DND-41 (cell line): ENCODE data around the gene YPEL5.

ENCODE experiments used
- ATAC-seq: fragments of 200-7000 bp; cut with Tn5 transposase; 3 replicates; pipeline ENCODE4 v1.9.1; 2021; ENCODE audit warnings: low read depth; ENCODE audit not compliant: insufficient read depth
- DNase-seq: peaks from one replicate; pipeline ENCODE4 v3.0.0-alpha.2; 2020
- H2AFZ ChIP-seq: 2 replicates; pipeline ENCODE4 v1.6.0; 2012; ENCODE audit warnings: low read depth, low read length
- H3K27ac ChIP-seq: 2 replicates; pipeline ENCODE4 v1.5.1; 2012; ENCODE audit warnings: low read length, inconsistent platforms
- H3K27me3 ChIP-seq: fragments of 200-600 bp; sonication (generic); 2 replicates; pipeline ENCODE4 v1.6.0; 2012; ENCODE audit warnings: low read length, mild to moderate bottlenecking, inconsistent platforms; ENCODE audit not compliant: insufficient read depth, poor library complexity
- H3K36me3 ChIP-seq: 2 replicates; pipeline ENCODE4 v1.5.1; 2012; ENCODE audit warnings: low read length, inconsistent platforms; ENCODE audit not compliant: insufficient read depth
- H3K4me1 ChIP-seq: 2 replicates; pipeline ENCODE4 v1.5.1; 2012; ENCODE audit warnings: mild to moderate bottlenecking, low read length; ENCODE audit not compliant: insufficient read depth
- H3K4me2 ChIP-seq: 2 replicates; pipeline ENCODE4 v1.6.0; 2012; ENCODE audit warnings: mild to moderate bottlenecking, moderate library complexity, low read length, inconsistent platforms; ENCODE audit not compliant: insufficient read depth
- H3K4me3 ChIP-seq, 2 experiments: fragments of 200-600 bp in 1 of 2; shearing (Covaris generic) in 1 of 2; 2 replicates each; pipeline ENCODE4 v1.5.1; 2012 to 2016; ENCODE audit warnings: inconsistent platforms in 2 of 2, low read length in 2 of 2, mild to moderate bottlenecking in 2 of 2, low read depth in 1 of 2, moderate library complexity in 1 of 2
- H3K79me2 ChIP-seq: 2 replicates; pipeline ENCODE4 v1.6.0; 2012; ENCODE audit warnings: low read length, inconsistent platforms; ENCODE audit not compliant: insufficient read depth
- H3K9ac ChIP-seq: 2 replicates; pipeline ENCODE4 v1.6.0; 2012; ENCODE audit warnings: low read depth, mild to moderate bottlenecking, inconsistent platforms, low read length, moderate library complexity
- H3K9me3 ChIP-seq: 2 replicates; pipeline ENCODE4 v1.5.1; 2012; ENCODE audit warnings: low read length, moderate library complexity, mild to moderate bottlenecking, inconsistent platforms; ENCODE audit not compliant: insufficient read depth, severe bottlenecking
- H4K20me1 ChIP-seq: 2 replicates; pipeline ENCODE4 v1.6.0; 2012; ENCODE audit warnings: low read length; ENCODE audit not compliant: insufficient read depth
- CTCF ChIP-seq: IDR thresholded peaks from 2 replicates; pipeline ENCODE4 v1.5.1; 2012; ENCODE audit warnings: borderline replicate concordance, low read length, moderate library complexity, mild to moderate bottlenecking; ENCODE audit not compliant: poor library complexity, severe bottlenecking; ENCODE audit errors: extremely low read depth
- EZH2 ChIP-seq: IDR thresholded peaks from 3 replicates; pipeline ENCODE4 v1.6.1; 2012; ENCODE audit warnings: borderline replicate concordance, low read depth, mild to moderate bottlenecking, moderate library complexity, low read length, inconsistent platforms; ENCODE audit not compliant: severe bottlenecking

YPEL5 gene

DNA sequence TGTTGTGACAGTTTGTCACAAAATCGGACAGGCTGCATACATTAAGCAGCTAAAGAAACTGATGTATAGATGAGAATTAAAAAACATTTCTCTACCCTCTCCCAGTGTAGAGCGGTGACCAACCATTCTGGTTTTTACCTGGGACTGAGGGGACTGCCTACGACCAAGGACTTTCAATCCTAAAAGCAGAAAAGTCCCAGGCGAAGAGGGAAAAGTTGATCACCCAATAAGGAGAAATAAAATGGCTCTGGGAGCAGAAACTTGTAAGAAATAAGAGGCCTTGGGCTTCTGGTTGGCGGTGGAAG, 30.9 kb upstream of the YPEL5 start:
- Histone ChIP-seq H3K9me3 (no peaks in the 10 kb centered on the region), H3K79me2 (no peaks in the 10 kb centered on the region), H4K20me1 (no peaks in the 10 kb centered on the region), H3K4me2 (no peak overlapping the region), H3K36me3 (no peaks in the 10 kb centered on the region), H3K4me3 (no peak overlapping the region), H3K9ac (no peak overlapping the region), H2AFZ (no peak overlapping the region), H3K27me3 (peaks cover 2% of the 10 kb centered on the region), H3K27ac (no peak overlapping the region), H3K4me1 (no peaks in the 10 kb centered on the region)
- TF ChIP-seq EZH2 (no peak), CTCF (no peak)
- DNase-seq, result no peak
- ATAC-seq, result 0 out of 3 replicates have a peak, but pooled peaks have one; percentile 19

GRCh38 chr2:30122362-30122761, 24.4 kb upstream of the YPEL5 start:
- TF ChIP-seq EZH2 (no peak), CTCF (no peak)
- no peaks in the 10 kb centered on the region for H3K9me3 ChIP-seq
- no peak overlapping the region for H2AFZ ChIP-seq
- no peak overlapping the region for H3K9ac ChIP-seq
- H3K27ac ChIP-seq, result no peak overlapping the region
- no peaks in the 10 kb centered on the region for H3K4me1 ChIP-seq
- no peak overlapping the region for H3K4me3 ChIP-seq
- peaks cover 7% of the 10 kb centered on the region for H3K27me3 ChIP-seq
- no peaks in the 10 kb centered on the region for H3K36me3 ChIP-seq
- DNase-seq, result no peak
- H3K4me2 ChIP-seq, result no peak overlapping the region
- no peaks in the 10 kb centered on the region for H3K79me2 ChIP-seq
- no peaks in the 10 kb centered on the region for H4K20me1 ChIP-seq
- no peak for ATAC-seq

DNA sequence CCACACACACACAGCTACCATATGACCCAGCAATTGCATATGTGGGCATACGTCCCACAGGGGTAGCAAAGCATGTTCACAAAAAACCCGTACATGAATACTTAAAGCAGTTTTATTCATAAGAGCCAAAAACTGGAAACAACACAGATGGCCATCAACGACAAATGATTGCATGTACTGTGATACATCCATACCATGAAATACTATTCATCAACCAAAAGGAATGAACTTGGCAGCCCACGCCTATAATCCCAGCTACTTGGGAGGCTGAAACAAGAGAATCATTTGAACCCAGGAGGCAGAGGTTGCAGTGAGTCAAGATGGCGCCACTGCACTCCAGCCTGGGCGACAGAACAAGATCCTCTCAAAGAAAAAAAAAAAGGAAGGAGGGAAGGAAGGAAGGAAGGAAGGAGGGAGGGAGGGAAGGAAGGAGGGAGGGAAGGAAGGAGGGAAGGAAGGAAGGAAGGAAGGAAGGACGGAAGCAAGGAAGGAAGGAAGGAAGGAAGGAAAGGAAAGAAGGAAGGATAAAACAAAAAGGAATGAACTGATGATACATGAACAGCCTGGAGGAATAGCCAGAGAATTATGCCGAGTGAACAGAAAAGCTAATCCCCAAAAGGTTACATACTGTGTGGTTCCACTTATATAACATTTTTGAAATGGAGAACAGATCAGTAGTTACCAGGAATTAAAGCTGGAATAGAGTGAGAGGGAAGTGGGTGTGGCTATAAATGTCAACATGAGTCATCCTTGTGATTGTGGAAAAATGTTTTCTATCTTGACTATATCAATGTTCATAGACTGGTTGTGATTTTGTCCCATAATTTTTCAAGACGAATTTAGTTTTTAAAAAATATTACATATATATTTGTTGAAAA, 19.6 kb upstream of the YPEL5 start:
- H3K9me3 ChIP-seq, result no peaks in the 10 kb centered on the region
- DNase-seq (no peak), ATAC-seq (no peak)
- no peak overlapping the region for H3K4me2 ChIP-seq
- H3K79me2 ChIP-seq, result no peaks in the 10 kb centered on the region
- H3K4me3 ChIP-seq, result no peak overlapping the region
- H2AFZ ChIP-seq, result no peak overlapping the region
- H3K27ac ChIP-seq, result no peak overlapping the region
- no peaks in the 10 kb centered on the region for H4K20me1 ChIP-seq
- peaks cover 3% of the 10 kb centered on the region for H3K27me3 ChIP-seq
- TF ChIP-seq CTCF, result no peak
- no peak for TF ChIP-seq EZH2
- no peak overlapping the region for H3K9ac ChIP-seq
- no peaks in the 10 kb centered on the region for H3K4me1 ChIP-seq
- no peaks in the 10 kb centered on the region for H3K36me3 ChIP-seq

DNA sequence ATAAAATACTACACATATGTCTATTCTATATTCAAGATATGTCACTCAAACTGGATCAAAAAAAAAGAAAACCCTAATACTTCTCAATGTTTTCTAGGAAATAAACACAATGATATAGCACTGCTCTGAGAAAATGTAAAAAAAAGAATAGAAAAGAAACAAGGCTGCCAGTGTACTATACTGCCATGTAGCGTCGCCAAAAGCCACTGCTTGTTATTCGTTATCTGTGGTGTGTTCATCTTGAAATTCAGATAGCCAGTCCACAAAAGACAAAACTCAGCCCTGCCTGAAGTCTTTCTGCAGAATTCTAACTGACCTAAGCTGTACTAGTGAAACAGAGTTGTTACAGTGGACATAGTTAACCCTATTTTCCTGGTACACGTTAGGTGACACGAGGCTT, 12.2 kb upstream of the YPEL5 start:
- TF ChIP-seq EZH2 (no peak), CTCF (no peak)
- Histone ChIP-seq H3K9ac (no peak overlapping the region), H3K4me1 (no peaks in the 10 kb centered on the region), H3K27me3 (peaks cover 4% of the 10 kb centered on the region), H3K36me3 (no peaks in the 10 kb centered on the region), H3K27ac (no peak overlapping the region), H3K4me3 (no peak overlapping the region), H4K20me1 (no peaks in the 10 kb centered on the region), H2AFZ (no peak overlapping the region), H3K4me2 (no peak overlapping the region), H3K9me3 (no peaks in the 10 kb centered on the region), H3K79me2 (no peaks in the 10 kb centered on the region)
- DNase-seq (no peak), ATAC-seq (no peak)
